PC-9 (cell line): ENCODE measurements around the gene HTRA3. TPM values are rescaled to one million over a fixed set of nuclear protein-coding genes. Genes with fewer than 3 reads are reported as not detected.

ENCODE experiments used
- BruUV-seq: library from RNA; stranded (reverse); fragments of 400-500 nt; replicated peaks from 2 replicates; lab custom pipeline; 2021; lab: Mats Ljungman, UMichigan
- CTCF ChIA-PET: fragments of 300-600 bp; sonication (Branson Sonifier 250); formaldehyde crosslinking; loops from one replicate; lab custom pipeline; 2022; ENCODE audit warnings: antibody characterized with exemption; lab: Charles Lee
- POLR2A ChIA-PET: fragments of 300-600 bp; sonication (Branson Sonifier 250); formaldehyde crosslinking; loops from one replicate; lab custom pipeline; 2022; ENCODE audit warnings: antibody characterized with exemption; ENCODE audit not compliant: unreplicated experiment; lab: Charles Lee
- DNase-seq, 2 experiments: peaks; one replicate each; pipeline versions ENCODE4 v3.0.0 to v3.0.0-alpha.2; 2015 to 2022; ENCODE audit warnings: mixed read lengths in 1 of 2
- H2AFZ ChIP-seq: fragments of 200-600 bp; sonication (generic); 2 replicates; pipeline ENCODE4 v1.8.1; 2017; ENCODE audit warnings: antibody characterized with exemption
- H3F3A ChIP-seq: fragments of 200-600 bp; sonication (generic); 2 replicates; pipeline ENCODE4 v1.8.1; 2017; ENCODE audit warnings: antibody characterized with exemption, mild to moderate bottlenecking, low read depth; ENCODE audit not compliant: insufficient read depth
- H3K27ac ChIP-seq: fragments of 200-600 bp; sonication (generic); 2 replicates; pipeline ENCODE4 v1.6.1; 2016; ENCODE audit warnings: mixed run types
- H3K27me3 ChIP-seq: fragments of 200-600 bp; sonication (generic); 2 replicates; pipeline ENCODE4 v1.6.1; 2016; ENCODE audit warnings: low read depth, mixed run types; ENCODE audit not compliant: insufficient read depth
- H3K36me3 ChIP-seq: fragments of 200-600 bp; sonication (generic); 2 replicates; pipeline ENCODE4 v1.6.1; 2016; ENCODE audit warnings: low read depth, mixed run types
- H3K4me1 ChIP-seq: fragments of 200-600 bp; sonication (generic); replicated peaks from 2 replicates; pipeline ENCODE4 v1.6.1; 2016; ENCODE audit warnings: mixed run types; ENCODE audit not compliant: insufficient read depth
- H3K4me2 ChIP-seq: fragments of 200-600 bp; sonication (generic); 2 replicates; pipeline ENCODE4 v1.6.1; 2017; ENCODE audit warnings: mixed run types
- H3K4me3 ChIP-seq: fragments of 200-600 bp; sonication (generic); 2 replicates; pipeline ENCODE4 v1.6.1; 2016; ENCODE audit warnings: mixed run types
- H3K79me2 ChIP-seq: fragments of 200-600 bp; sonication (generic); 2 replicates; pipeline ENCODE4 v1.6.1; 2017; ENCODE audit warnings: low read depth, mixed run types
- H3K9me2 ChIP-seq: fragments of 200-600 bp; sonication (generic); 2 replicates; pipeline ENCODE4 v1.8.1; 2017; ENCODE audit warnings: mild to moderate bottlenecking; ENCODE audit not compliant: insufficient read depth
- H3K9me3 ChIP-seq: fragments of 200-600 bp; sonication (generic); 2 replicates; pipeline ENCODE4 v1.8.1; 2016; ENCODE audit warnings: low read depth; ENCODE audit not compliant: insufficient read depth
- H4K20me1 ChIP-seq: fragments of 200-600 bp; sonication (generic); 2 replicates; pipeline ENCODE4 v1.8.1; 2017; ENCODE audit not compliant: insufficient read depth
- EZH2 ChIP-seq: fragments of 200-600 bp; sonication (generic); IDR thresholded peaks from 2 replicates; pipeline ENCODE4 v1.8.0; 2017; ENCODE audit warnings: antibody characterized with exemption, low read depth
- intact Hi-C: fragments of 100-400 bp; cut with micrococcal nuclease; formaldehyde crosslinking; loops from one replicate; pipeline ENCODE4 v1.10.0; 2022; ENCODE audit not compliant: unreplicated experiment
- total RNA-seq: library from RNA; stranded (reverse); gene quantifications from 2 replicates; pipeline ENCODE4 v1.2.3, GENCODE V29; 2021
- TF ChIP-seq, protein P1 (sequence below): fragments of 200-600 bp; sonication (generic); conservative IDR thresholded peaks from 2 replicates; pipeline ENCODE4 v1.6.1; 2017; ENCODE audit warnings: mixed run types, antibody characterized with exemption, mild to moderate bottlenecking, moderate library complexity

Gene HTRA3
- total RNA-seq, 1 experiment from 2014 or later: 14.1 TPM

DNA sequence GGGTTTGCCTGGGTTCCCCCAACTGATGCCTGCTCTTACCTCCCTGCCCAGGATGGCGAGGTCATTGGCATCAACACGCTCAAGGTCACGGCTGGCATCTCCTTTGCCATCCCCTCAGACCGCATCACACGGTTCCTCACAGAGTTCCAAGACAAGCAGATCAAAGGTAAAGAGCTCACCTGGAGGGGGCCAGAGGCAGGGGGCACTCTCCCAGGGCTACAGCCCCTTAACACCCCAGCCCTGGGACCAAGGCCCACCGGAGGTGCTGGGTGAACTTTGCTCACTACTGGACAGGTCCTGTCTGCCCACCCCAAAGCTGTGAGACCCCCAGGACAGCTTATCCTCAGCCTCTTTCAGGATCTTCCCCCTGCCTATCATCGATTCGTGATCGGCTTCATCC, 24.5 kb downstream of the HTRA3 start:
- ChIA-PET CTCF (no interaction called here), POLR2A (no interaction called here)
- no peak for DNase-seq
- no peak overlapping the region for H3K4me3 ChIP-seq
- H4K20me1 ChIP-seq: no peaks in the 10 kb centered on the region
- no peaks in the 10 kb centered on the region for H3K79me2 ChIP-seq
- no peak overlapping the region for H2AFZ ChIP-seq
- no peak overlapping the region for H3K4me2 ChIP-seq
- H3K9me2 ChIP-seq: no peaks in the 10 kb centered on the region
- H3K9me3 ChIP-seq: no peaks in the 10 kb centered on the region
- H3K4me1 ChIP-seq: no peaks in the 10 kb centered on the region
- H3K36me3 ChIP-seq: no peaks in the 10 kb centered on the region
- no peaks in the 10 kb centered on the region for H3K27me3 ChIP-seq
- H3K27ac ChIP-seq: no peak overlapping the region
- BruUV-seq: no TSS peak
- H3F3A ChIP-seq: no peaks in the 10 kb centered on the region
- TF ChIP-seq, protein P1, sequence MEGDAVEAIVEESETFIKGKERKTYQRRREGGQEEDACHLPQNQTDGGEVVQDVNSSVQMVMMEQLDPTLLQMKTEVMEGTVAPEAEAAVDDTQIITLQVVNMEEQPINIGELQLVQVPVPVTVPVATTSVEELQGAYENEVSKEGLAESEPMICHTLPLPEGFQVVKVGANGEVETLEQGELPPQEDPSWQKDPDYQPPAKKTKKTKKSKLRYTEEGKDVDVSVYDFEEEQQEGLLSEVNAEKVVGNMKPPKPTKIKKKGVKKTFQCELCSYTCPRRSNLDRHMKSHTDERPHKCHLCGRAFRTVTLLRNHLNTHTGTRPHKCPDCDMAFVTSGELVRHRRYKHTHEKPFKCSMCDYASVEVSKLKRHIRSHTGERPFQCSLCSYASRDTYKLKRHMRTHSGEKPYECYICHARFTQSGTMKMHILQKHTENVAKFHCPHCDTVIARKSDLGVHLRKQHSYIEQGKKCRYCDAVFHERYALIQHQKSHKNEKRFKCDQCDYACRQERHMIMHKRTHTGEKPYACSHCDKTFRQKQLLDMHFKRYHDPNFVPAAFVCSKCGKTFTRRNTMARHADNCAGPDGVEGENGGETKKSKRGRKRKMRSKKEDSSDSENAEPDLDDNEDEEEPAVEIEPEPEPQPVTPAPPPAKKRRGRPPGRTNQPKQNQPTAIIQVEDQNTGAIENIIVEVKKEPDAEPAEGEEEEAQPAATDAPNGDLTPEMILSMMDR: no peak
- TF ChIP-seq EZH2: no peak
- intact Hi-C loops: no loop called here

DNA sequence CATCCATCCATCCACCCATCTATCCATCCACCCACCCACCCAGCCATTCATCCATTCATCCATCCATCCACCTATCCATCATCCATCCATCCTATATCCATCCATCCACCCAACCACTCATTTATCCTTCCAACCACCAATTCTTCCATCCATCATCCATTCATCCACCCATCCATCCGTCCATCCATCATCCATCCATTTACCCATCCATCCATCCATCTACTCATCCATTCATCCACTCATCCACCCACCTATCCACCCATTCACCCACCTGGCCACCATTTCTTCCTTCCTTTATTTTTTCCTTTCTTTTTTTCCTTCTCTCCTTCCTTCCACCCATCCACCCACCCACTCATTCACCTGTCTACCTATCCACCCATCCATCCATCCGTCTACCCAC, 25.2 kb downstream of the HTRA3 start:
- Histone ChIP-seq H3K27ac (no peak overlapping the region), H3K4me1 (no peaks in the 10 kb centered on the region), H3K4me3 (no peak overlapping the region), H3K4me2 (no peak overlapping the region), H3K36me3 (no peaks in the 10 kb centered on the region), H4K20me1 (no peaks in the 10 kb centered on the region), H3K79me2 (no peaks in the 10 kb centered on the region), H3K9me3 (no peaks in the 10 kb centered on the region), H2AFZ (no peak overlapping the region), H3K9me2 (no peaks in the 10 kb centered on the region), H3K27me3 (no peaks in the 10 kb centered on the region), H3F3A (no peaks in the 10 kb centered on the region)
- ChIA-PET CTCF (no interaction called here), POLR2A (no interaction called here)
- DNase-seq: no peak
- TF ChIP-seq, protein P1: no peak
- TF ChIP-seq EZH2: no peak
- intact Hi-C loops: no loop called here
- no TSS peak for BruUV-seq

DNA sequence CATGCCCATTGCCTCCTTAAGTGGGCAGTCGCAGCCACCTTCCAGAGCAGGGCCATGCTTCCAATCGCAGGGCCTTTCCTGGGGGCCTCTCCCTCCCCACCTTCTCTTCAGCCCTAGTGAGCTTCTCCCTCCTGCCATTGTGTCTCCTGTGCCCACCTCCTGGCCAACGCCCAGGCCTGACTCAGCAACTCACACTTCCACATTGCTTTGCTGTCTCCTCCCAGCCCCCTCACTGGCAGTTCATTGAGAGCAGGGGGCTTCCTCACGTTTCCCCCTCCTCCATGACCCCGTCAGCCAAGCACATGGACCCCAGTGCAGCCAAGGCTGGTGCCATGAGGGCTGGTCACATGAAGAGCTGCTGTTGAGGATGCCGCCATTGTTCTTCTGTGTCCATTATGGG, 25.9 kb downstream of the HTRA3 start:
- no peak overlapping the region for H2AFZ ChIP-seq
- H3K79me2 ChIP-seq: no peaks in the 10 kb centered on the region
- no peaks in the 10 kb centered on the region for H3K9me2 ChIP-seq
- no peaks in the 10 kb centered on the region for H3K9me3 ChIP-seq
- no peaks in the 10 kb centered on the region for H3K36me3 ChIP-seq
- H3K4me1 ChIP-seq: no peaks in the 10 kb centered on the region
- no peak overlapping the region for H3K4me3 ChIP-seq
- CTCF ChIA-PET: no interaction called here
- POLR2A ChIA-PET: no interaction called here
- intact Hi-C loops: no loop called here
- no peak overlapping the region for H3K4me2 ChIP-seq
- BruUV-seq: no TSS peak
- no peaks in the 10 kb centered on the region for H3K27me3 ChIP-seq
- TF ChIP-seq, protein P1: no peak
- TF ChIP-seq EZH2: no peak
- DNase-seq: no peak
- H3F3A ChIP-seq: no peaks in the 10 kb centered on the region
- H4K20me1 ChIP-seq: no peaks in the 10 kb centered on the region
- no peak overlapping the region for H3K27ac ChIP-seq
